Measurements from ENCODE around the gene STX10.

GRCh38 chr19:13164343-13165161 is 14.4 kb upstream of the STX10 start:
- no peak for TF ChIP-seq CTCF (IDR thresholded peaks at IDR 0.05)
- TF ChIP-seq REST (IDR thresholded peaks at IDR 0.05; ENCODE audit: insufficient read depth in 1 of 2, low read depth in 2 of 2, low read length in 1 of 2): no peak

All from Panc1 (cell line).